HepG2 (cell line): Measurements from ENCODE around the gene SDCCAG8. TPM values are rescaled to one million over a fixed set of nuclear protein-coding genes. Genes with fewer than 3 reads are reported as not detected.

Source experiments
- ATAC-seq: fragments of 200-7000 bp; cut with Tn5 transposase; 3 replicates; pipeline ENCODE4 v1.9.1; 2020; ENCODE audit warnings: mild to moderate bottlenecking, moderate library complexity
- BruUV-seq: library from RNA; stranded (reverse); fragments of 400-500 nt; replicated peaks from 2 replicates; lab custom pipeline; 2021; lab: Mats Ljungman, UMichigan
- CTCF ChIA-PET: fragments of 300-600 bp; formaldehyde crosslinking; extraction: SDS; loops from one replicate; lab custom pipeline; 2021; ENCODE audit warnings: low total read pairs, inconsistent platforms, low intra/inter-chr PET ratio; lab: Yijun Ruan, JAX
- POLR2A ChIA-PET: fragments of 350-600 bp; sonication (Branson Sonifier 250); formaldehyde crosslinking; loops from one replicate; lab custom pipeline; 2020; ENCODE audit warnings: antibody characterized with exemption, inconsistent platforms; lab: Yijun Ruan, JAX
- DNase-seq: peaks from one replicate; pipeline ENCODE4 v3.0.0-alpha.2; 2015; ENCODE audit warnings: low spot score
- FAIRE-seq: peaks from 3 replicates; lab custom pipeline; 2011; peaks lifted over from hg19 to GRCh38; lab: Jason Lieb, UNC
- H2AFZ ChIP-seq: one replicate; pipeline ENCODE4 v1.6.1; 2011; ENCODE audit warnings: low read length, inconsistent platforms
- H3K27ac ChIP-seq: fragments of 300-600 bp; 3 replicates; pipeline ENCODE4 v1.8.0; 2011; ENCODE audit warnings: mixed run types, mild to moderate bottlenecking, mixed read lengths, low read length, inconsistent platforms; ENCODE audit not compliant: insufficient read depth; ENCODE audit errors: extremely low read length
- H3K27me3 ChIP-seq, 2 experiments: fragments of 200-600 bp in 1 of 2; 2 replicates in 1 of 2; 3 replicates in 1 of 2; pipeline versions ENCODE4 v1.6.0 to v1.8.0; 2011; ENCODE audit warnings: low read length in 2 of 2, mild to moderate bottlenecking in 2 of 2, moderate library complexity in 2 of 2, inconsistent platforms in 1 of 2; ENCODE audit not compliant: insufficient read depth in 2 of 2, control insufficient read depth in 1 of 2
- H3K36me3 ChIP-seq, 2 experiments: fragments of 200-600 bp in 1 of 2; replicated peaks in 1 of 2; 2 replicates in 1 of 2; 3 replicates in 1 of 2; pipeline versions ENCODE4 v1.5.1 to v1.8.0; 2011; ENCODE audit warnings: low read length in 2 of 2, inconsistent platforms in 1 of 2; ENCODE audit not compliant: insufficient read depth in 2 of 2, control insufficient read depth in 1 of 2
- H3K4me1 ChIP-seq: 2 replicates; pipeline ENCODE4 v1.5.1; 2012; ENCODE audit warnings: low read length, inconsistent platforms; ENCODE audit not compliant: insufficient read depth
- H3K4me2 ChIP-seq: 2 replicates; pipeline ENCODE4 v1.6.0; 2011; ENCODE audit warnings: low read depth, low read length, inconsistent platforms
- H3K4me3 ChIP-seq, 3 experiments: fragments of 200-600 bp in 1 of 3; sonication (generic), shearing (Covaris generic) in 1 of 3; replicated peaks in 1 of 3; 2 replicates each; pipeline ENCODE4 v1.5.1; 2011 to 2016; ENCODE audit warnings: low read length in 3 of 3, inconsistent platforms in 2 of 3, low read depth in 2 of 3, mild to moderate bottlenecking in 2 of 3, control low read depth in 1 of 3, mixed read lengths in 1 of 3; ENCODE audit not compliant: insufficient read depth in 1 of 3
- H3K79me2 ChIP-seq: one replicate; pipeline ENCODE4 v1.6.1; 2011; ENCODE audit warnings: low read length, inconsistent platforms; ENCODE audit not compliant: insufficient read depth
- H3K9ac ChIP-seq: 2 replicates; pipeline ENCODE4 v1.6.0; 2011; ENCODE audit warnings: mild to moderate bottlenecking, low read depth, low read length, inconsistent platforms; ENCODE audit not compliant: insufficient read depth
- H3K9me3 ChIP-seq: 2 replicates; pipeline ENCODE4 v1.5.1; 2012; ENCODE audit warnings: mild to moderate bottlenecking, low read length
- H4K20me1 ChIP-seq: 2 replicates; pipeline ENCODE4 v1.6.0; 2011; ENCODE audit warnings: inconsistent platforms, mild to moderate bottlenecking, low read length, moderate library complexity; ENCODE audit not compliant: insufficient read depth
- EP300 ChIP-seq, 3 experiments: sonication (generic) in 1 of 3; formaldehyde crosslinking in 1 of 3; IDR thresholded peaks; 2 replicates each; pipeline versions ENCODE4 v1.5.1 to v1.6.1; 2011 to 2020; ENCODE audit warnings: low read depth in 2 of 3, low read length in 2 of 3, borderline replicate concordance in 1 of 3, improper control_type of control experiment in 1 of 3, mild to moderate bottlenecking in 1 of 3, missing genetic modification reagents in 1 of 3, moderate library complexity in 1 of 3
- FLYWCH1 ChIP-seq: sonication (generic); formaldehyde crosslinking; IDR thresholded peaks from 2 replicates; pipeline ENCODE4 v1.8.1; 2023; ENCODE audit warnings: mild to moderate bottlenecking, missing genetic modification reagents
- PHF20 ChIP-seq: sonication (generic); formaldehyde crosslinking; IDR thresholded peaks from 2 replicates; pipeline ENCODE4 v1.5.0; 2020; ENCODE audit warnings: mild to moderate bottlenecking, missing genetic modification reagents
- RBAK ChIP-seq: sonication (generic); formaldehyde crosslinking; IDR thresholded peaks from 2 replicates; pipeline ENCODE4 v1.5.1; 2020; ENCODE audit warnings: mild to moderate bottlenecking, missing genetic modification reagents
- SMYD3 ChIP-seq: sonication (generic); formaldehyde crosslinking; IDR thresholded peaks from 2 replicates; pipeline ENCODE4 v1.8.1; 2023; ENCODE audit warnings: mild to moderate bottlenecking, missing genetic modification reagents
- STAG1 ChIP-seq: sonication (generic); formaldehyde crosslinking; IDR thresholded peaks from 2 replicates; pipeline ENCODE4 v1.4.0; 2020; ENCODE audit warnings: missing genetic modification reagents
- WGBS: methylation state at CpG from one replicate; pipeline ENCODE4 v1.1.6; 2017; ENCODE audit warnings: low lambda C conversion rate; 5-methylcytosine and 5-hydroxymethylcytosine counted together
- in situ Hi-C: cut with HindIII; loops from 2 replicates; pipeline ENCODE4 v1.10.0; 2017; ENCODE audit warnings: low pct_unique_long_range_greater_than_20kb; ENCODE audit not compliant: extremely low pct_ligation_motif_present
- intact Hi-C: fragments of 100-400 bp; cut with micrococcal nuclease; formaldehyde crosslinking; loops from one replicate; pipeline ENCODE4 v1.10.0; 2022; ENCODE audit not compliant: unreplicated experiment
- polyA plus RNA-seq, 8 experiments: library from polyadenylated mRNA; depleted of rRNA in 3 of 8; stranded (reverse) in 7 of 8; unstranded in 1 of 8; fragments of >200 nt; fragmentation: Illumina TruSeq in 4 of 8; extraction: Trizol in 4 of 8; gene quantifications; 2 replicates each; pipeline versions ENCODE4 v1.2.1 to v1.2.3, GENCODE V29; 2011 to 2016; ENCODE audit warnings: low read depth in 4 of 8, missing spikeins in 1 of 8, mixed read lengths in 1 of 8; ENCODE audit not compliant: insufficient read depth in 1 of 8
- total RNA-seq, 5 experiments: library from RNA; depleted of rRNA; stranded (reverse); fragments of >200 nt; fragmentation: Illumina TruSeq; extraction: Trizol; gene quantifications; 2 replicates each; pipeline ENCODE4 v1.2.3, GENCODE V29; 2016; ENCODE audit warnings: low read depth in 1 of 5
- TF ChIP-seq, protein P1 (sequence below): sonication (generic); formaldehyde crosslinking; IDR thresholded peaks from 2 replicates; pipeline ENCODE4 v1.5.0; 2020; ENCODE audit warnings: mild to moderate bottlenecking, missing genetic modification reagents, borderline replicate concordance

SDCCAG8 gene
- total and polyA plus RNA-seq, 2 of the 13 experiments (the other 11 are each of a cell fraction or from before 2014, with no cell fraction given): 9.5 to 13.4 TPM

DNA sequence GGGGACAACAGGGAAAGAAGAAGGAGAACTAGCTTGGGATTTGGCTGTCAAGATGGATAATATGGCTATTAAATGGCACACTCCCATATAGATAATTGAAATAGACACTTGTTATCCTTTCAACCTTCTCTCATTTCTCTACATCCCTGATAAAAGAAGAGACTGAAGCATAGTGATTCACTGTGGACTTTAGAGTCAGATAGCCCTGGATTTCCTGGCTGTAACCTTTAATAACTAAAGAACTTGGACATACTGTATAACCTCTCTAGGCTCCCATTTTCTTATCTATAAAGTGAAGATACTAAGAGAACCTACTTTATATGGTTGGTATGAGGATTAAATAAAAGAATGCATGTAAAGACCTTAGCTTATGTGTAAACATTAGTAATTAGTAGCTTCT, 152.6 kb downstream of the SDCCAG8 start (continued):
- TF ChIP-seq, protein P1, sequence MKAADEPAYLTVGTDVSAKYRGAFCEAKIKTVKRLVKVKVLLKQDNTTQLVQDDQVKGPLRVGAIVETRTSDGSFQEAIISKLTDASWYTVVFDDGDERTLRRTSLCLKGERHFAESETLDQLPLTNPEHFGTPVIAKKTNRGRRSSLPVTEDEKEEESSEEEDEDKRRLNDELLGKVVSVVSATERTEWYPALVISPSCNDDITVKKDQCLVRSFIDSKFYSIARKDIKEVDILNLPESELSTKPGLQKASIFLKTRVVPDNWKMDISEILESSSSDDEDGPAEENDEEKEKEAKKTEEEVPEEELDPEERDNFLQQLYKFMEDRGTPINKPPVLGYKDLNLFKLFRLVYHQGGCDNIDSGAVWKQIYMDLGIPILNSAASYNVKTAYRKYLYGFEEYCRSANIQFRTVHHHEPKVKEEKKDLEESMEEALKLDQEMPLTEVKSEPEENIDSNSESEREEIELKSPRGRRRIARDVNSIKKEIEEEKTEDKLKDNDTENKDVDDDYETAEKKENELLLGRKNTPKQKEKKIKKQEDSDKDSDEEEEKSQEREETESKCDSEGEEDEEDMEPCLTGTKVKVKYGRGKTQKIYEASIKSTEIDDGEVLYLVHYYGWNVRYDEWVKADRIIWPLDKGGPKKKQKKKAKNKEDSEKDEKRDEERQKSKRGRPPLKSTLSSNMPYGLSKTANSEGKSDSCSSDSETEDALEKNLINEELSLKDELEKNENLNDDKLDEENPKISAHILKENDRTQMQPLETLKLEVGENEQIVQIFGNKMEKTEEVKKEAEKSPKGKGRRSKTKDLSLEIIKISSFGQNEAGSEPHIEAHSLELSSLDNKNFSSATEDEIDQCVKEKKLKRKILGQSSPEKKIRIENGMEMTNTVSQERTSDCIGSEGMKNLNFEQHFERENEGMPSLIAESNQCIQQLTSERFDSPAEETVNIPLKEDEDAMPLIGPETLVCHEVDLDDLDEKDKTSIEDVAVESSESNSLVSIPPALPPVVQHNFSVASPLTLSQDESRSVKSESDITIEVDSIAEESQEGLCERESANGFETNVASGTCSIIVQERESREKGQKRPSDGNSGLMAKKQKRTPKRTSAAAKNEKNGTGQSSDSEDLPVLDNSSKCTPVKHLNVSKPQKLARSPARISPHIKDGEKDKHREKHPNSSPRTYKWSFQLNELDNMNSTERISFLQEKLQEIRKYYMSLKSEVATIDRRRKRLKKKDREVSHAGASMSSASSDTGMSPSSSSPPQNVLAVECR (CRISPR knock-in tag): no peak
- TF ChIP-seq FLYWCH1 (no peak), SMYD3 (CRISPR knock-in tag) (no peak), PHF20 (CRISPR knock-in tag) (no peak), EP300 (IDR thresholded peaks at IDR 0.05; ENCODE audit: low read depth in 2 of 2, low read length in 2 of 2) (no peak), EP300 (CRISPR knock-in tag; IDR thresholded peaks at IDR 0.05; ENCODE audit: borderline replicate concordance) (no peak)

DNA sequence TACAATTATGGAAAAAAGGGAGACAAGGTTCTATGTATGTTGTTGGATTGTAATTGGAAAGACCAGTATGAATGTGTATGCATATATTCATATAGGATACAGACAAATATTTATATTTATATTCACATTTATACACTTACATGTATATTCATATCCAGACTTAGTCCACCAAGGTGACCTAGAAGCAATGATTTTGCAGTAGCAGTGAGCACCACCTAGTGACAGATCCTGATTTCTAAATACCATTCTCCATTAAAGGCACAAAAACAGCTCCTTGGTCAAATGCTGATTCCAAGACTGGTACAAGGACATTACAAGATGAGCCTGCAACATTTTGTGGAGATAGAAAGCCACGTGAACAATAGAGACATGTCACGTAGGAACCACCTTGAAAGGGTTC, 153.4 kb downstream of the SDCCAG8 start:
- FAIRE-seq (no peak), DNase-seq (peak; percentile 2)
- Histone ChIP-seq H3K9ac (no peak overlapping the region), H3K36me3 (no peaks in the 10 kb centered on the region), H3K27ac (no peak overlapping the region), H3K4me2 (no peak overlapping the region)
- no TSS peak for BruUV-seq
- POLR2A ChIA-PET: no interaction called here
- TF ChIP-seq RBAK (CRISPR knock-in tag) (no peak), STAG1 (0 out of 2 replicates have a peak, but pooled peaks have one; percentile 9)
- TF ChIP-seq, all 625 proteins: peak for 1
- 93% methylated on average over 2 of the region's 2 CpGs for WGBS
- Histone ChIP-seq H2AFZ (no peak overlapping the region), H3K4me3 (no peak overlapping the region), H3K79me2 (no peaks in the 10 kb centered on the region), H3K4me1 (no peaks in the 10 kb centered on the region), H3K9me3 (no peaks in the 10 kb centered on the region), H4K20me1 (no peaks in the 10 kb centered on the region), H3K27me3 (no peaks in the 10 kb centered on the region)
- in situ Hi-C loops (no loop called here), intact Hi-C loops (loop anchor here (2.0 kb wide), 1 partner anchor 64 kb away; no protein-coding TSS in a partner anchor)
- no peak for ATAC-seq
- CTCF ChIA-PET: interaction anchor here (1.0 kb wide), 1 partner anchor 66 kb away, joined by 3 read pairs; no protein-coding TSS in a partner anchor
